Nephron progenitor cell (in vitro differentiated cells): Measurements from ENCODE around the gene CCDC107.

Experiments
- DNase-seq: peaks from one replicate; pipeline ENCODE4 v3.0.0; 2021
- H3K27ac Mint-ChIP-seq: 2 replicates; pipeline ENCODE4 v1.8.0; 2021; ENCODE audit warnings: mild to moderate bottlenecking, moderate library complexity, mixed read lengths
- H3K27me3 Mint-ChIP-seq: 2 replicates; pipeline ENCODE4 v1.8.0; 2021; ENCODE audit warnings: mild to moderate bottlenecking, low read depth, mixed read lengths; ENCODE audit not compliant: poor library complexity
- H3K36me3 Mint-ChIP-seq: 2 replicates; pipeline ENCODE4 v1.8.0; 2021; ENCODE audit warnings: low read depth, mixed read lengths
- H3K4me1 Mint-ChIP-seq: 2 replicates; pipeline ENCODE4 v1.8.0; 2021; ENCODE audit warnings: mixed read lengths
- H3K4me3 Mint-ChIP-seq: 2 replicates; pipeline ENCODE4 v1.8.0; 2021; ENCODE audit warnings: mild to moderate bottlenecking, moderate library complexity, mixed read lengths
- H3K9me3 Mint-ChIP-seq: 2 replicates; pipeline ENCODE4 v1.8.0; 2021; ENCODE audit warnings: mild to moderate bottlenecking, moderate library complexity, mixed read lengths
- TF ChIP-seq, protein P1 (sequence below): fragments of 200-600 bp; sonication (generic); IDR thresholded peaks from 2 replicates; pipeline ENCODE4 v1.5.0; 2021; ENCODE audit warnings: antibody characterized with exemption

The CCDC107 gene

DNA sequence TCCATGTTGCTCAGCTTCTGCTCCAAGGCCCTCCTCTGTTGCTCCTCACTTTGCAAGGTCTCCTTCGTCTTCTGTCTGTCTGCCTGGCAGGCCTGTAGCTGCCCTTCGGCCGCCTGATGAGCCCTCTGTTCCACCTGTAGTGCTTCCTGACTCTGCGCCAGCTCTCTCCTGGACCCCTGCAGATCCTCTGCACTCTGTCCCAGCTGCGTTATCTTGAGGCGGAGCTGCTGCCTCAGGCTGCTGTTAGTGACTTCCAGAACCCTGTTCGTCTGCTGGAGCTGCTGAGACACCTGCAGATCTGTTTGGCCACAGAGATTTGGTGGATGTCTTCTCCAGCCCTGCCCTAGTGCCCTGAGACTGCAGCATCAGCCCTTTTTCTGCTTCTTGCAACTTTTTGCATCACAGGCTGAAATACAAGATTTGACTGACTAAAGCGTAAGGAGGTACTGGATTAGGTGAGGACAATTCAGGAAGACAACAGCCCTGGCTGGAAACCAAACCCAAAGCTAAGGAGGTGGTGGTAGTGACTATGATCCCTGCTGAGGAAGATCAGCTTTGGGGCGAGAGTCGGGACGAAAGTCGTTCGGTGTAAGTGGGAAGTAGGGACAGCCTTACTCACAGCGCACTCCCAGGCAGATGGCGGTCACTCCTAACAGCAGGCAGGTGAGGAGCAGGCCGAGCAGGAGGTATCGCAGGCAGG is 42.0 kb upstream of the CCDC107 start:
- H3K27ac Mint-ChIP-seq, result no peak overlapping the region
- H3K4me3 Mint-ChIP-seq, result peak overlapping the region; percentile 72
- H3K4me1 Mint-ChIP-seq, result peaks cover 23% of the 10 kb centered on the region
- no peaks in the 10 kb centered on the region for H3K36me3 Mint-ChIP-seq
- no peaks in the 10 kb centered on the region for H3K9me3 Mint-ChIP-seq
- peaks cover 83% of the 10 kb centered on the region for H3K27me3 Mint-ChIP-seq
- DNase-seq, result no peak
- TF ChIP-seq, protein P1, sequence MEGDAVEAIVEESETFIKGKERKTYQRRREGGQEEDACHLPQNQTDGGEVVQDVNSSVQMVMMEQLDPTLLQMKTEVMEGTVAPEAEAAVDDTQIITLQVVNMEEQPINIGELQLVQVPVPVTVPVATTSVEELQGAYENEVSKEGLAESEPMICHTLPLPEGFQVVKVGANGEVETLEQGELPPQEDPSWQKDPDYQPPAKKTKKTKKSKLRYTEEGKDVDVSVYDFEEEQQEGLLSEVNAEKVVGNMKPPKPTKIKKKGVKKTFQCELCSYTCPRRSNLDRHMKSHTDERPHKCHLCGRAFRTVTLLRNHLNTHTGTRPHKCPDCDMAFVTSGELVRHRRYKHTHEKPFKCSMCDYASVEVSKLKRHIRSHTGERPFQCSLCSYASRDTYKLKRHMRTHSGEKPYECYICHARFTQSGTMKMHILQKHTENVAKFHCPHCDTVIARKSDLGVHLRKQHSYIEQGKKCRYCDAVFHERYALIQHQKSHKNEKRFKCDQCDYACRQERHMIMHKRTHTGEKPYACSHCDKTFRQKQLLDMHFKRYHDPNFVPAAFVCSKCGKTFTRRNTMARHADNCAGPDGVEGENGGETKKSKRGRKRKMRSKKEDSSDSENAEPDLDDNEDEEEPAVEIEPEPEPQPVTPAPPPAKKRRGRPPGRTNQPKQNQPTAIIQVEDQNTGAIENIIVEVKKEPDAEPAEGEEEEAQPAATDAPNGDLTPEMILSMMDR, result no peak

DNA sequence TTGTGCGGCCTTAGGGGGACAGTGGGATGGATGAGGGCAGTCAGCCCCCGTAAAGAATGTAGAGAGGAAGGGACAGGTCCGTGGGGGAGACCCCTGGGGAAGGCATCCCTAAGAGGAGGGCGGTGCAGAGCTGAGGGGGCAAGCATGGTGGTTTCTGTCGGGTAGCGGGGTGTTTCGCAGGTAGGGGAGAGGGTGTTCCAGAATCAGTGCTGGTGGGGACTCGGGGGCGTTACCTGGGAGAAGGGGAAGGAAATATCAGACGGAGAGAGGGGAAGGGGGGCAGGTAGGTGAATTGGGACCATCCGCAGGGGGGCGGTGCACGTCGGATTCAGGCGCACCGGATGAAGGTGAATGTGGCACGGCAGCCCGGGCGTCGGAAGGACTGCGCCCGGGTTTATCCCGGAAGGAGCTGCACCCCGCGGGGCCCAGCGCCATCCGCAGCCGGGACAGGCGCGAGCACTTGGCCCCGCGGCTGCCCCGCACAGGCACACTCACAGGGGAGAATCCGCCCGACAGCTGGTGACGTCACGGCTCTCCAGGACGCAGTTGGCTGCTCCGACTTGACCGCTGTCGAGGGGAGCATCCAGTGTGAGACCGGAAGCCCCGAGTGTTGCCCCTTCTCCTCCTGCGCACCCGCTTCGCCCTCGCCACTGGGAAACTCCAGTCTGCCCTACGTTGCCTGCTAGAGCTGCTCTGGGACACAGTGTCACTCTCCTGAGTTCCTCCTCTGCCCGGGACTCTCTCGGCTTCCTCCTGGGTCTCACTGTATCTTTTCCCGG is 41.2 kb upstream of the CCDC107 start:
- peaks cover 84% of the 10 kb centered on the region for H3K27me3 Mint-ChIP-seq
- TF ChIP-seq, protein P1, result no peak
- no peak overlapping the region for H3K27ac Mint-ChIP-seq
- no peaks in the 10 kb centered on the region for H3K9me3 Mint-ChIP-seq
- H3K36me3 Mint-ChIP-seq, result no peaks in the 10 kb centered on the region
- peak; percentile 75 for DNase-seq
- peak overlapping the region; percentile 77 for H3K4me3 Mint-ChIP-seq
- peaks cover 23% of the 10 kb centered on the region for H3K4me1 Mint-ChIP-seq

DNA sequence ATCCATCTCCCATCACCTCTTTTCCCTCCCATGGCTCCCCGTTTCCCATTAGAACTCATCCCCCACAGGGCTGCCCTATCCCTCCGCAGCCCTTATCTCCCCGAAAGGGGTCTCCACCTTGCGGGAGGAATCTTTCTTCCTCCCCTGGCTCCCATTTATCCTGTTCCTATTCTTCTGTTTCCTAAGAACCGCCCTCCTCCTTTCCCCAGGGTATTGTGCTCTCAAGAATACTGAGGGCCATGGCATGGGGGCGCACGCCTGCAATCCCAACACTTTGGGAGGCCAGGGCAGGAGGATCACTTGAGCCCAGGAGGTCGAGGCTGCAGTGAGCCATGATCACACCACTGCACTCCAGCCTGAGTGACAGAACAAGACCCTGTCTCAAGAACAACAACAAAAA is 40.5 kb upstream of the CCDC107 start:
- Mint-ChIP-seq H3K4me1 (peaks cover 23% of the 10 kb centered on the region), H3K4me3 (peak overlapping the region; percentile 77), H3K36me3 (no peaks in the 10 kb centered on the region), H3K9me3 (no peaks in the 10 kb centered on the region), H3K27me3 (peaks cover 80% of the 10 kb centered on the region), H3K27ac (no peak overlapping the region)
- TF ChIP-seq, protein P1, result no peak
- no peak for DNase-seq

DNA sequence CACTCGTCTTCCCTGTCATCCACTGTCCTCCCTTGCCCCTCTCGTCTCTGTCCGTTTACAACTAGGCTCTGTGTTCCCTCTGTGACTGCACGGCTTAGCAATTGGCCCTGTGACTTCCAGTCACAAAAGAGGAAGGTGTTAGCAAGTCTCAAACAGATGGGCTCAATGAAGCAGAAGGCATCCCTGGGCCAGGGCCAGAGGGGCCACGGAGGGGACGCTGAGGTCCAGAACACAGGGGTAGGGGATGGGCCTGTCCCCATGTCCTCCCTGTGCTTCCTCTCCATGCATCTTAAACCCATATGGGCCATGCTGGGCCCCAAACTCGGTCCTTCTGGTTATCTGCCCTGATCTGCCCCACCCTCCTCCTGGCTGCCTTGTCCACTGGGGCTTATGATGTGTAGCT is 39.8 kb upstream of the CCDC107 start, which contains the start of gene CD72:
Gene CD72, minus strand, starts transcription at position 89 of the 403 bp plus-strand sequence. CDS start 110 bp downstream, outside the sequence.
- DNase-seq, result no peak
- H3K4me3 Mint-ChIP-seq, result peak within 1 kb of the TSS; percentile 77
- H3K4me1 Mint-ChIP-seq, result peaks cover 23% of the 10 kb centered on the region
- H3K27ac Mint-ChIP-seq, result no peak within 1 kb of the TSS
- peaks cover 72% of the 10 kb centered on the region for H3K27me3 Mint-ChIP-seq
- TF ChIP-seq, protein P1, result no peak
- no peaks in the 10 kb centered on the region for H3K36me3 Mint-ChIP-seq
- H3K9me3 Mint-ChIP-seq, result no peaks in the 10 kb centered on the region

DNA sequence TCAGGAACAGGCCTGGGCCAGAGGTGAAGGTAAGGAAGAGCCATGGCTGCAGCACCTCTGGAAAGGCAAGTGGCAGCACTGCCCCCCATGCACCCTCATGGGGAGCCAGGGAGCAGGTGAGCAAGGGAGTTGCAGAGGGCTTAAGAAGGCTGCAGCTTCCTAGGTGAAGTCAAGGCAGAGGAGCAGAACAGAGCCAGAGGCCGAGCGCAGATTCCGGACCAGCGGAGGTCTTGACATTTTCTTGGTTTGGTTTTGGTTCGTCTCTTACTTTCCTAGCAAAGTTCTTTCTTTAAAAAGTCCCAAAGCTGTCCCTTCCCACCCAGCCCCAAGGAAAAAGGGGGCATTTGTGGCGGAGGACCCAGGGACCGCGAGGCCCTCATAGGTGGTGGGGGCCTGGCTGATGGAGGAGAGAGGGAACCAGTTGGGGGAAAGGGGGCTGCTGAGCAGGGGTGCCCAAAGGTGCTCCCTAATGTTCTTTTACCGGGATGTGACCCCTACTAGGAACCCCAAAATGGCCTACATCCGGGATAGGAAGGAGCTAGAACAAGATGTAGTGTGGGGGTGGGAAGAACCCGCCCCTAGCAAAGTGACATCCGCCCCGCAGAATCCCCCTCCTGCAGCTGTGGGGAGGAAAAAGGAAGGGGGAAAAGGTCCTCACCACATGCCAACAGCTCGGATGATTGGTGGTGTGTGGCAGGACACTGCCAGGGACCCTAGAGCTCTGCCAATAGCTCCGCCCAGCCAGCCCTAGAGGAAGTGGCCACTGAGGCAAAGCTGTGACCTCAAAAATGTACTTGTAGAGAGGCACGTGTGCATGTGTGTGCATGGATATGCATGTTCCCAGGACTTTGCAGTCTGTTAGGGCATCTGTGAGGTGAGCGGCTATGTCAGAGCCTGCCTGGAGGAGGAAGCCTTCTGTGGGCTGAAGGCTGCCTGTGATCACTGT is 39.0 kb upstream of the CCDC107 start:
- TF ChIP-seq, protein P1, result no peak
- Mint-ChIP-seq H3K9me3 (no peaks in the 10 kb centered on the region), H3K27me3 (peaks cover 64% of the 10 kb centered on the region), H3K4me1 (peaks cover 23% of the 10 kb centered on the region), H3K4me3 (no peak overlapping the region), H3K27ac (no peak overlapping the region), H3K36me3 (no peaks in the 10 kb centered on the region)
- no peak for DNase-seq
